ENCODE measurements around the gene NOD1.

DNA sequence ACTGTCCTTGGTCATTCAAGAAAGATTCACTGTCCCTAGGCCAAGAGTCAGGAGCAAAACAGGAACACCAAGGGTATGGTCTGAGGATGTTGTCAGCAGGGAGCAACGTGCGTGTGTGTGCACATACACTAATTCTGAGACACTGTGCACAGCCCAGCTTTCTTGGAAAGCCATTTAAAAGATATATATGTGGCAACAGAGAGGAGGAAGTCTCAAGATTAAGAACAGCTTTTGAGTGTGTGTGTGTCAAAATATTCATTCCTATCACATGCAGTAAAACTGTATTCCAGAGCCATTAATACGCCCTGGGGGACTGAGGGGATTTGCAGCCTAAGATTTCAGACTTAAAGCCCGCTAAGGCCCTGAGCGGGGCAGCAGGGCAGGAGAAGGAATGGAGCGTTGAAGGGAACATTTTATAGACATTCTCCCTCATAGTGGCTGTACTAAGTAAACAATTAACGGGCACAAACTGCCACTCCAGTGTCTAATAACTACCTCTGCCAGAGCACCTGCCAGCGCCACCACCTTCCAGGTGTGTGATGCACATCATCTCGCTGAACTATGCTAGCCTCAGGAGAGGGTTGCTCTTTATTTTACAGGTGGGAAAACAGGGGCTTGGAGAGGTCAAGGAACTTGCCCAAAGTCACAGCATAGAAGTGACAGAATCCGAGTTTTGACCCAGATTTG lies 2.0 kb downstream of the NOD1 start:
- TF ChIP-seq CTCF (IDR thresholded peaks at IDR 0.05): no peak
- no peak for TF ChIP-seq RAD21 (conservative IDR thresholded peaks at IDR 0.05 in 1 of 2, IDR thresholded peaks at IDR 0.05 in 1 of 2)
- no peak for TF ChIP-seq HDAC2 (IDR thresholded peaks at IDR 0.05)
- TF ChIP-seq POLR2A (IDR thresholded peaks at IDR 0.05; ENCODE audit: low read length): no peak
- TF ChIP-seq POLR2AphosphoS2 (conservative IDR thresholded peaks at IDR 0.05; ENCODE audit: low read length): no peak

Measured in A549 (cell line).